A549 (cell line): ENCODE measurements around the gene HPD.

Experiments
- EHMT2 ChIP-seq: fragments of 200-600 bp; sonication (generic); IDR thresholded peaks from 2 replicates; pipeline ENCODE4 v1.6.1; 2016; ENCODE audit warnings: antibody characterized with exemption, low read depth, mild to moderate bottlenecking, moderate library complexity
- ELK1 ChIP-seq: fragments of 150-350 bp; IDR thresholded peaks from 2 replicates; pipeline ENCODE4 v1.6.1; 2014; ENCODE audit warnings: low read depth, mild to moderate bottlenecking, low read length
- EP300 ChIP-seq, 2 experiments: fragments of >200 bp; sonication (Bioruptor Twin); formaldehyde crosslinking; IDR thresholded peaks; 2 replicates in 1 of 2; 3 replicates in 1 of 2; pipeline ENCODE4 v1.6.1; 2016 to 2017
- POLR2A ChIP-seq: IDR thresholded peaks from 2 replicates; pipeline ENCODE4 v1.6.1; 2012; ENCODE audit warnings: mild to moderate bottlenecking, low read length
- SREBF2 ChIP-seq: fragments of 450-650 bp; IDR thresholded peaks from 2 replicates; pipeline ENCODE4 v1.6.1; 2014; ENCODE audit warnings: mild to moderate bottlenecking, moderate library complexity
- USF2 ChIP-seq: fragments of 450-650 bp; IDR thresholded peaks from 2 replicates; pipeline ENCODE4 v1.6.1; 2014; ENCODE audit warnings: antibody characterized with exemption
- ZC3H11A ChIP-seq: fragments of 450-650 bp; IDR thresholded peaks from 2 replicates; pipeline ENCODE4 v1.6.1; 2014; ENCODE audit warnings: antibody characterized with exemption, mild to moderate bottlenecking

DNA sequence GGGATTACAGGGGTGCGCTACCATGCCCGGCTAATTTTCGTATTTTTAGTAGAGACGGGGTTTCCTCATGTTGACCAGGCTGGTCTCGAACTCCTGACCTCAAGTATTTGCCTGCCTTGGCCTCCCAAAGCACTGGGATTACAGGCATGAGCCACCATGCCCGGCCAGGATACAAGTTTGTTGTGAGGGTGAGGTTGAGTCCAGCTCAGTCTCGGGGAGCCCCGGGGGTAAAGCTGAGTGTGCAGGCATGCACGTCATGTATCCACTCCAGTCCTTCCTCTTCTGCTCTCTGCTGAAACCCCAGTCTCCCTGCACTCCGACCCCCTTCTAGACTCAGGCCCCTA lies 369 bp downstream of the HPD start:
- TF ChIP-seq SREBF2 (no peak), ZC3H11A (no peak), USF2 (no peak), ELK1 (no peak), EHMT2 (no peak), EP300 (IDR thresholded peaks at IDR 0.05) (no peak), POLR2A (no peak)
